Measurements from ENCODE around the gene DENND4A. TPM values are rescaled to one million over a fixed set of nuclear protein-coding genes. Genes with fewer than 3 reads are reported as not detected.
"Not testable (repeated sequence)": the region's sequence is repeated elsewhere in the genome, so short reads cannot be mapped to it uniquely, and the experiment has no call there.

Gene DENND4A
- total and polyA plus RNA-seq, 8 donors, result 20.6 to 26.3 (median 23.7) TPM

DNA sequence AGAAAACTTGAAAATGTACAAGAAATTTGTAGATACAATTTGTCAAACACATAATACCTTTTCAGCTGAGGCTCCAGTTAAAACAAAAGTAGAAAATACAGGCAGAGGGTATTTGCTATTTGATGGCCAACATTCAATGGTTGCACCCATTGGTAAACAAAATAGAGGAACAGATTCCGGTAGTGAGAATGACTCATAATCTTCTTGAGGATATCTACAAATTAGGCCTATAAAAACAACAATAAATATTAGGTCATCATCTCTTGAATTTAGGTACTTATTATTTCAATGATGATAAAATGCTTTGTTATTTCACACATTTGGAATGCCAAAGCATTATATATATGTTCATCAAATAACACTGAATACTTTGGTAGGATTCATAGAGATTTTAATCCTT lies 53.4 kb downstream of the DENND4A start:
- H3K27ac ChIP-seq, result no peak overlapping the region
- no peaks in the 10 kb centered on the region for H3K27me3 ChIP-seq
- TF ChIP-seq, protein P1, sequence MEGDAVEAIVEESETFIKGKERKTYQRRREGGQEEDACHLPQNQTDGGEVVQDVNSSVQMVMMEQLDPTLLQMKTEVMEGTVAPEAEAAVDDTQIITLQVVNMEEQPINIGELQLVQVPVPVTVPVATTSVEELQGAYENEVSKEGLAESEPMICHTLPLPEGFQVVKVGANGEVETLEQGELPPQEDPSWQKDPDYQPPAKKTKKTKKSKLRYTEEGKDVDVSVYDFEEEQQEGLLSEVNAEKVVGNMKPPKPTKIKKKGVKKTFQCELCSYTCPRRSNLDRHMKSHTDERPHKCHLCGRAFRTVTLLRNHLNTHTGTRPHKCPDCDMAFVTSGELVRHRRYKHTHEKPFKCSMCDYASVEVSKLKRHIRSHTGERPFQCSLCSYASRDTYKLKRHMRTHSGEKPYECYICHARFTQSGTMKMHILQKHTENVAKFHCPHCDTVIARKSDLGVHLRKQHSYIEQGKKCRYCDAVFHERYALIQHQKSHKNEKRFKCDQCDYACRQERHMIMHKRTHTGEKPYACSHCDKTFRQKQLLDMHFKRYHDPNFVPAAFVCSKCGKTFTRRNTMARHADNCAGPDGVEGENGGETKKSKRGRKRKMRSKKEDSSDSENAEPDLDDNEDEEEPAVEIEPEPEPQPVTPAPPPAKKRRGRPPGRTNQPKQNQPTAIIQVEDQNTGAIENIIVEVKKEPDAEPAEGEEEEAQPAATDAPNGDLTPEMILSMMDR (IDR thresholded peaks at IDR 0.05), result no peak
- no peaks in the 10 kb centered on the region for H3K4me1 ChIP-seq
- ATAC-seq (no peak), DNase-seq (no peak)
- H3K9me3 ChIP-seq, result no peaks in the 10 kb centered on the region
- intact Hi-C loops (cut with DNase I), result no loop called here
- no peak overlapping the region for H3K4me3 ChIP-seq
- peaks cover 0 to 63% of the 10 kb centered on the region in 2 donors for H3K36me3 ChIP-seq

- H3K4me1 ChIP-seq; H3K4me3 ChIP-seq; ATAC-seq; H3K9me3 ChIP-seq; H3K27ac ChIP-seq; DNase-seq; intact Hi-C loops (cut with DNase I); H3K27me3 ChIP-seq: not testable (repeated sequence)
- peaks cover 0 to 52% of the 10 kb centered on the region in 2 donors for H3K36me3 ChIP-seq
Observed at GRCh38 chr15:65733599-65733998, 58.5 kb downstream of the DENND4A start.

DNA sequence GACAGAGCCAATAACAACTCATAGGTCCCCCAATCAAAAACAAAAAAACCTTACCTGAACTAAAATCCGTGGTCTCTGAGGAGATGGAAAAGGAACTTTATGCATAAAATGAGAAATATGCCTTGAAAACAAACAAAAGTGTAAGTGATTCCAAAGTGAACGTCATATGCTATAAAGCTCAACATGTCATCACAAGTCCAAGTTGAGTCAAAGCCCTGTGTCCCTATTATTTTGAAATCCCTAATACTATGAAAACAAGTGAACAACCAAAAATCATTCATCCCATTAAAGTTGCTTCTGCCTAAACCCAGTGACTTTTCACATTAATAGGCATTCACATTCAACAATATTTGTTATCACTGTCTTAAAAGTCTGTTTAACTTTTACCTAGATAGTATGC lies 59.4 kb downstream of the DENND4A start:
- TF ChIP-seq, protein P1 (IDR thresholded peaks at IDR 0.05), result no peak
- no peak for ATAC-seq
- Histone ChIP-seq H3K27me3 (no peaks in the 10 kb centered on the region), H3K36me3 (peaks cover 0 to 52% of the 10 kb centered on the region in 2 donors), H3K27ac (no peak overlapping the region), H3K4me3 (no peak overlapping the region), H3K4me1 (no peaks in the 10 kb centered on the region), H3K9me3 (no peaks in the 10 kb centered on the region)
- DNase-seq, result no peak
- intact Hi-C loops (cut with DNase I), result no loop called here

DNA sequence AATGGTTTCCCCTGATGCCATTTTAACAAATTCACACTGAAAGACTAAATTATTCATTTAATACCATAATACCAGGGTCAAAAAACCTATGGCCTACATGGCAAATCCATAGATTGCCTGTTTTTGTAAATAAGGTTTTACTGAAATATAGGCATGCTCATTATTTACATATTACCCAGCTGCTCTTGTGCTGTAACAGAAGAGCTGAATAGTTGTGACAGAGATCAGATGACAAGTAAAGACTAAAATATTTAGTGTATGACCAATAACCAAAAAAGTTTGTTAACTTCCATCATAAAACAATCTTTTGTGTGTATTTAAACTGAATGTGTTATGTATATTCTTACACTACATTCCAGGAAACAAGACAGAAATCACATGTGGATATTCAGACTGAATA lies 60.2 kb downstream of the DENND4A start:
- peaks cover 0 to 52% of the 10 kb centered on the region in 2 donors for H3K36me3 ChIP-seq
- intact Hi-C loops (cut with DNase I), result no loop called here
- TF ChIP-seq, protein P1 (IDR thresholded peaks at IDR 0.05), result no peak

GRCh38 chr15:65730549-65731172 lies 61.4 kb downstream of the DENND4A start:
- no peak for ATAC-seq
- H3K36me3 ChIP-seq, result peaks cover 0 to 52% of the 10 kb centered on the region in 2 donors
- intact Hi-C loops (cut with DNase I), result no loop called here
- H3K4me1 ChIP-seq, result no peaks in the 10 kb centered on the region
- no peak overlapping the region for H3K27ac ChIP-seq
- no peaks in the 10 kb centered on the region for H3K9me3 ChIP-seq
- no peak overlapping the region for H3K4me3 ChIP-seq
- no peaks in the 10 kb centered on the region for H3K27me3 ChIP-seq
- DNase-seq, result no peak
- TF ChIP-seq, protein P1 (IDR thresholded peaks at IDR 0.05), result no peak

More for the DNA sequence above, 60.2 kb downstream of the DENND4A start:
- Histone ChIP-seq H3K27ac (no peak overlapping the region), H3K4me1 (no peaks in the 10 kb centered on the region), H3K27me3 (no peaks in the 10 kb centered on the region), H3K4me3 (no peak overlapping the region), H3K9me3 (no peaks in the 10 kb centered on the region)
- DNase-seq (no peak), ATAC-seq (no peak)

Measured in left lung (tissue), 10 donors.